ENCODE measurements around the gene ZNF727. TPM values are rescaled to one million over a fixed set of nuclear protein-coding genes. Genes with fewer than 3 reads are reported as not detected.

The ZNF727 gene
- total and polyA plus RNA-seq, 2 of the 13 experiments (the other 11 are each of a cell fraction or from before 2014, with no cell fraction given), result not detected

- H3K4me1 ChIP-seq (ENCODE audit: insufficient read depth, low read length), result no peaks in the 10 kb centered on the region
- H4K20me1 ChIP-seq (ENCODE audit: insufficient read depth, low read length), result no peaks in the 10 kb centered on the region
- 49% methylated on average over 2 of the region's 2 CpGs for WGBS (ENCODE audit: low lambda C conversion rate)
- DNase-seq (ENCODE audit: low spot score) (no peak), FAIRE-seq (no peak), ATAC-seq (no peak)
- in situ Hi-C loops (cut with HindIII; ENCODE audit: extremely low pct_ligation_motif_present, low pct_unique_long_range_greater_than_20kb), result no loop called here
- no peak overlapping the region for H3K4me2 ChIP-seq (ENCODE audit: low read depth, low read length)
- no peak overlapping the region for H3K27ac ChIP-seq (ENCODE audit: extremely low read length, insufficient read depth, low read length)
- intact Hi-C loops (cut with micrococcal nuclease; ENCODE audit: unreplicated experiment), result no loop called here
- H3K9me3 ChIP-seq (ENCODE audit: low read length), result peaks cover 93% of the 10 kb centered on the region
- TF ChIP-seq STAG1 (CRISPR knock-in tag; IDR thresholded peaks at IDR 0.05) (no peak), FOXK2 (IDR thresholded peaks at IDR 0.05) (no peak), EHMT2 (IDR thresholded peaks at IDR 0.05; ENCODE audit: borderline replicate concordance, low read depth, low read length) (no peak), SOX13 (IDR thresholded peaks at IDR 0.05) (no peak), SOX13 (CRISPR knock-in tag; conservative IDR thresholded peaks at IDR 0.05 in 1 of 2, IDR thresholded peaks at IDR 0.05 in 1 of 2) (no peak), NFIC (IDR thresholded peaks at IDR 0.05; ENCODE audit: low read length) (no peak)
- H3K79me2 ChIP-seq (ENCODE audit: insufficient read depth, low read length), result no peaks in the 10 kb centered on the region
- H3K9ac ChIP-seq (ENCODE audit: insufficient read depth, low read depth, low read length), result no peak overlapping the region
- H3K36me3 ChIP-seq (replicated peaks in 1 of 2; ENCODE audit: control insufficient read depth in 1 of 2, insufficient read depth in 2 of 2, low read length in 2 of 2), result no peaks in the 10 kb centered on the region
- ChIA-PET POLR2A (no interaction called here), CTCF (ENCODE audit: low intra/inter-chr PET ratio, low total read pairs) (no interaction called here)
- H3K27me3 ChIP-seq (ENCODE audit: control insufficient read depth in 1 of 2, insufficient read depth in 2 of 2, low read length in 2 of 2), result no peaks in the 10 kb centered on the region
- no peak overlapping the region for H2AFZ ChIP-seq (ENCODE audit: low read length)
- BruUV-seq (replicated peaks), result no TSS peak
- H3K4me3 ChIP-seq (replicated peaks in 1 of 3; ENCODE audit: insufficient read depth in 1 of 3, low read depth in 2 of 3, low read length in 3 of 3), result no peak overlapping the region
Observed at GRCh38 chr7:64078699-64078994, 33.4 kb downstream of the ZNF727 start.

GRCh38 chr7:64087501-64087900 lies 42.3 kb downstream of the ZNF727 start:
- ATAC-seq (no peak), DNase-seq (ENCODE audit: low spot score) (no peak), FAIRE-seq (no peak)
- no peaks in the 10 kb centered on the region for H3K36me3 ChIP-seq (replicated peaks in 1 of 2; ENCODE audit: control insufficient read depth in 1 of 2, insufficient read depth in 2 of 2, low read length in 2 of 2)
- no peaks in the 10 kb centered on the region for H3K27me3 ChIP-seq (ENCODE audit: control insufficient read depth in 1 of 2, insufficient read depth in 2 of 2, low read length in 2 of 2)
- H3K4me1 ChIP-seq (ENCODE audit: insufficient read depth, low read length), result no peaks in the 10 kb centered on the region
- in situ Hi-C loops (cut with HindIII; ENCODE audit: extremely low pct_ligation_motif_present, low pct_unique_long_range_greater_than_20kb), result no loop called here
- POLR2A ChIA-PET, result no interaction called here
- no peak overlapping the region for H3K4me3 ChIP-seq (replicated peaks in 1 of 3; ENCODE audit: insufficient read depth in 1 of 3, low read depth in 2 of 3, low read length in 3 of 3)
- no peak overlapping the region for H2AFZ ChIP-seq (ENCODE audit: low read length)
- H4K20me1 ChIP-seq (ENCODE audit: insufficient read depth, low read length), result no peaks in the 10 kb centered on the region
- H3K9ac ChIP-seq (ENCODE audit: insufficient read depth, low read depth, low read length), result no peak overlapping the region
- no peak overlapping the region for H3K4me2 ChIP-seq (ENCODE audit: low read depth, low read length)
- no peaks in the 10 kb centered on the region for H3K79me2 ChIP-seq (ENCODE audit: insufficient read depth, low read length)
- no TSS peak for BruUV-seq (replicated peaks)
- CTCF ChIA-PET (ENCODE audit: low intra/inter-chr PET ratio, low total read pairs), result no interaction called here
- 10% methylated on average over 2 of the region's 3 CpGs for WGBS (ENCODE audit: low lambda C conversion rate)
- intact Hi-C loops (cut with micrococcal nuclease; ENCODE audit: unreplicated experiment), result no loop called here
- H3K27ac ChIP-seq (ENCODE audit: extremely low read length, insufficient read depth, low read length), result no peak overlapping the region
- peaks cover 81% of the 10 kb centered on the region for H3K9me3 ChIP-seq (ENCODE audit: low read length)
- TF ChIP-seq ZNF850 (CRISPR knock-in tag; conservative IDR thresholded peaks at IDR 0.05) (no peak), FOXK1 (CRISPR knock-in tag; IDR thresholded peaks at IDR 0.05; ENCODE audit: borderline replicate concordance, low read depth) (no peak), ZNF282 (IDR thresholded peaks at IDR 0.05; ENCODE audit: partially characterized antibody) (no peak), FUBP1 (CRISPR knock-in tag; IDR thresholded peaks at IDR 0.05; ENCODE audit: borderline replicate concordance) (no peak), MAFG (CRISPR knock-in tag; IDR thresholded peaks at IDR 0.05) (no peak), ZMAT5 (CRISPR knock-in tag; IDR thresholded peaks at IDR 0.05; ENCODE audit: borderline replicate concordance, low read depth) (no peak), TBL1XR1 (IDR thresholded peaks at IDR 0.05; ENCODE audit: borderline replicate concordance, low read length, partially characterized antibody) (no peak), IRF1 (CRISPR knock-in tag; IDR thresholded peaks at IDR 0.05; ENCODE audit: low read depth) (no peak), ZNF281 (CRISPR knock-in tag; IDR thresholded peaks at IDR 0.05; ENCODE audit: borderline replicate concordance) (no peak)

Data from HepG2 (cell line).